ENCODE data around the gene UNC5C.

DNA sequence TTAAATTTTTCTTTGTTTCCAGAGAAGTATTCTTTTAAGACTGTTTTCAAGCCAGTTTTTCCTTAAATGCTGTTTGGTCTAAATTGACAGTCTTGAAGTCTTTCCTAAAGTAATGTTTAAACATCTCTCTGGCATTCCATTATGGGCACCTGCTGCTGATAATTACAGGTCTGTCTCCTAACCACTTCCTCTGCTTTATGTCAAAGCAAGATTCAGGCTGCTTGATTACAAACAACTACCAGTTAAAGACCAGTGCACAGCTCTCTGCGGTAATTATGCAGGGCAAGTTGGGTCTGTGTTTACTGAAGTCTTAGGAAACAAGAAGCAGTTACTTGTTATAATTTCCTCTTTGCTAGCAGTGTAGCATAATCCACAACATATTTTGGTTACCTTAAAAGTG lies 17.6 kb downstream of the UNC5C start:
- TF ChIP-seq EZH2phosphoT487 (IDR thresholded peaks at IDR 0.05) (no peak), EZH2 (IDR thresholded peaks at IDR 0.05) (no peak)
- TF ChIP-seq, protein P1, sequence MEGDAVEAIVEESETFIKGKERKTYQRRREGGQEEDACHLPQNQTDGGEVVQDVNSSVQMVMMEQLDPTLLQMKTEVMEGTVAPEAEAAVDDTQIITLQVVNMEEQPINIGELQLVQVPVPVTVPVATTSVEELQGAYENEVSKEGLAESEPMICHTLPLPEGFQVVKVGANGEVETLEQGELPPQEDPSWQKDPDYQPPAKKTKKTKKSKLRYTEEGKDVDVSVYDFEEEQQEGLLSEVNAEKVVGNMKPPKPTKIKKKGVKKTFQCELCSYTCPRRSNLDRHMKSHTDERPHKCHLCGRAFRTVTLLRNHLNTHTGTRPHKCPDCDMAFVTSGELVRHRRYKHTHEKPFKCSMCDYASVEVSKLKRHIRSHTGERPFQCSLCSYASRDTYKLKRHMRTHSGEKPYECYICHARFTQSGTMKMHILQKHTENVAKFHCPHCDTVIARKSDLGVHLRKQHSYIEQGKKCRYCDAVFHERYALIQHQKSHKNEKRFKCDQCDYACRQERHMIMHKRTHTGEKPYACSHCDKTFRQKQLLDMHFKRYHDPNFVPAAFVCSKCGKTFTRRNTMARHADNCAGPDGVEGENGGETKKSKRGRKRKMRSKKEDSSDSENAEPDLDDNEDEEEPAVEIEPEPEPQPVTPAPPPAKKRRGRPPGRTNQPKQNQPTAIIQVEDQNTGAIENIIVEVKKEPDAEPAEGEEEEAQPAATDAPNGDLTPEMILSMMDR (IDR thresholded peaks at IDR 0.05): no peak

All from neural progenitor cell (in vitro differentiated cells).